PC-3 (cell line): ENCODE data around the gene CLEC14A.

ENCODE experiments used
- EZH2 ChIP-seq: fragments of 300-600 bp; sonication (generic); IDR thresholded peaks from one replicate; pipeline ENCODE4 v1.6.1; 2017; ENCODE audit warnings: antibody characterized with exemption, mild to moderate bottlenecking, low read length; ENCODE audit not compliant: unreplicated experiment
- TF ChIP-seq, protein P1 (sequence below): fragments of 300-600 bp; sonication (generic); conservative IDR thresholded peaks from 2 replicates; pipeline ENCODE4 v1.5.1; 2017; ENCODE audit warnings: antibody characterized with exemption, low read depth, mild to moderate bottlenecking, low read length

DNA sequence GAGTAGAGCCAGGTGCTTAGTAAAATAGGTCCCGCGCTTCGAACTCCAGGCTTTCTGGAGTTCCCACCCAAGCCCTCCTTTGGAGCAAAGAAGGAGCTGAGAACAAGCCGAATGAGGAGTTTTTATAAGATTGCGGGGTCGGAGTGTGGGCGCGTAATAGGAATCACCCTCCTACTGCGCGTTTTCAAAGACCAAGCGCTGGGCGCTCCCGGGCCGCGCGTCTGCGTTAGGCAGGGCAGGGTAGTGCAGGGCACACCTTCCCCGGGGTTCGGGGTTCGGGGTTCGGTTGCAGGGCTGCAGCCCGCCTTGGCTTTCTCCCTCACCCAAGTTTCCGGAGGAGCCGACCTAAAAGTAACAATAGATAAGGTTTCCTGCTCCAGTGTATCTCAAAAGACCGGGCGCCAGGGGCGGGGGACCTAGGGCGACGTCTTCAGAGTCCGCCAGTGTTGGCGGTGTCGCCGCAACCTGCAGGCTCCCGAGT is 44.6 kb downstream of the CLEC14A start:
- TF ChIP-seq, protein P1, sequence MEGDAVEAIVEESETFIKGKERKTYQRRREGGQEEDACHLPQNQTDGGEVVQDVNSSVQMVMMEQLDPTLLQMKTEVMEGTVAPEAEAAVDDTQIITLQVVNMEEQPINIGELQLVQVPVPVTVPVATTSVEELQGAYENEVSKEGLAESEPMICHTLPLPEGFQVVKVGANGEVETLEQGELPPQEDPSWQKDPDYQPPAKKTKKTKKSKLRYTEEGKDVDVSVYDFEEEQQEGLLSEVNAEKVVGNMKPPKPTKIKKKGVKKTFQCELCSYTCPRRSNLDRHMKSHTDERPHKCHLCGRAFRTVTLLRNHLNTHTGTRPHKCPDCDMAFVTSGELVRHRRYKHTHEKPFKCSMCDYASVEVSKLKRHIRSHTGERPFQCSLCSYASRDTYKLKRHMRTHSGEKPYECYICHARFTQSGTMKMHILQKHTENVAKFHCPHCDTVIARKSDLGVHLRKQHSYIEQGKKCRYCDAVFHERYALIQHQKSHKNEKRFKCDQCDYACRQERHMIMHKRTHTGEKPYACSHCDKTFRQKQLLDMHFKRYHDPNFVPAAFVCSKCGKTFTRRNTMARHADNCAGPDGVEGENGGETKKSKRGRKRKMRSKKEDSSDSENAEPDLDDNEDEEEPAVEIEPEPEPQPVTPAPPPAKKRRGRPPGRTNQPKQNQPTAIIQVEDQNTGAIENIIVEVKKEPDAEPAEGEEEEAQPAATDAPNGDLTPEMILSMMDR = no peak
- TF ChIP-seq EZH2 = no peak
